ENCODE measurements around the gene FAM241B. TPM values are rescaled to one million over a fixed set of nuclear protein-coding genes. Genes with fewer than 3 reads are reported as not detected.
A peak's percentile ranks its signal among the peaks of the same experiment; 100 is the strongest.

The FAM241B gene
- total and polyA plus RNA-seq, 5 experiments from 2014 or later = 11.2 to 18.5 (median 15.2) TPM

DNA sequence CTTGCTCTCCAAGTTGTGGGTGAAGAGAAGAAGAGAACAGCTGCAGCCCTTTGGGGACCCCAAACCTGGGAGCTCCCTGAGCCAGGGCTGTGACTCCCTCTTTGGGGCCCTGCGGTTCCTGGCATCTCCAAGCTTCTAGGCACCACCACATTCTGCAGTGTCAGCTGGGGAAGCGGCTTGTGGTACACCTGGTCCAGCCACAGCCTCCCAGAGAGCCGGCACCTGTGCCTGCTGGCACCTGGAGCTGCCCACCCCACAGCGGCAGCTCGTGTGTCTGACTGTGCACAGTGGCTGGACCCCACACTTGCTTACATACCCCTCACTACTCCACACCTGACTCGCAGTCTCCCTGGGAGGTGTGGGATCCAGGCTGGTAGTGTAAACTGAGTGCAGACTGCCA lies 23.5 kb downstream of the FAM241B start:
- no peaks in the 10 kb centered on the region for H3K9me3 Mint-ChIP-seq
- POLR2A ChIA-PET = no interaction called here
- peaks cover 5 to 14% (median 13%) of the 10 kb centered on the region in 4 donors for H3K4me1 Mint-ChIP-seq
- no peak overlapping the region for H3K27ac Mint-ChIP-seq
- H3K27me3 Mint-ChIP-seq = peaks cover 0 to 15% (median 5%) of the 10 kb centered on the region in 5 donors
- H3K4me3 Mint-ChIP-seq = no peak overlapping the region
- DNase-seq (no peak), ATAC-seq (no peak)
- H3K36me3 Mint-ChIP-seq = no peaks in the 10 kb centered on the region

DNA sequence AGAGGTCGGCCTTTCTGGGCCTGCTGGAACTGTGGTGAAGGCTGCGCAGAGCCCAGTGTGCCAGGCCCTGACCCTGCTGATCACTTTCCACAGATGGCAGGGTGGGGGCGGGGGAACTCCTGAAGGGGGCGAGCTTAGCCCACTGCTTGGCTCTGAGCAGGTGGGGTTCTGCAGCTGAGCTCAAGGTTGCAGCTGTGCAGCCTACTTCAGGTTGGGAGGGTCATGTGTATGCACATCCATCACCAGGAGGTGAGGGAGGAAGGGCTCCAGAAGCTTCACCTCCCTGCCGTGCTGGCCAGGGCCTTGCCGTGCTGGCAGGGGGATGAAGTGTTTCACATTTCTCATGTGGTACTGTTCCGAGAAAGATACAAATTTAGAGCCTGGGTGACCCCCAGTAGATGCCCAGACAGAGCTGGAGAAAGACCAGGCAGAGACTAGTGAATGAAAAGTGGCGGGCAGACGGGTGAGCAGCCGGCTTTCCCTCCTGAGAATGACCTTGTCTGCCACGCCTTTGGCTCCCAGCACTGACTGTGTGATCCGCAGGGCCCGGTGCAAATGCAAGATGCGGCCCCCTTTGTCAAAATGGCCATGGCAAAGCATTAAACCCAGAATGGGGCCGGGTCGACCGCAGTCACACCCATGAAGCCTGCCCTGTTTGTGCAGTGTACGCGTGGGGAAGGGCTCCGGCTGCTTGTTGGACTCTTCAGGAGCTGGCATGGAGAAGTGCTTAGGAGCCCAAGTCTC lies 25.2 kb downstream of the FAM241B start:
- H3K36me3 Mint-ChIP-seq = no peaks in the 10 kb centered on the region
- no peak for DNase-seq
- H3K27ac Mint-ChIP-seq = no peak overlapping the region
- ATAC-seq = no peak
- peaks cover 0 to 22% (median 5%) of the 10 kb centered on the region in 5 donors for H3K27me3 Mint-ChIP-seq
- no peak overlapping the region for H3K4me3 Mint-ChIP-seq
- peaks cover 5 to 14% (median 13%) of the 10 kb centered on the region in 4 donors for H3K4me1 Mint-ChIP-seq
- POLR2A ChIA-PET = no interaction called here
- no peaks in the 10 kb centered on the region for H3K9me3 Mint-ChIP-seq

DNA sequence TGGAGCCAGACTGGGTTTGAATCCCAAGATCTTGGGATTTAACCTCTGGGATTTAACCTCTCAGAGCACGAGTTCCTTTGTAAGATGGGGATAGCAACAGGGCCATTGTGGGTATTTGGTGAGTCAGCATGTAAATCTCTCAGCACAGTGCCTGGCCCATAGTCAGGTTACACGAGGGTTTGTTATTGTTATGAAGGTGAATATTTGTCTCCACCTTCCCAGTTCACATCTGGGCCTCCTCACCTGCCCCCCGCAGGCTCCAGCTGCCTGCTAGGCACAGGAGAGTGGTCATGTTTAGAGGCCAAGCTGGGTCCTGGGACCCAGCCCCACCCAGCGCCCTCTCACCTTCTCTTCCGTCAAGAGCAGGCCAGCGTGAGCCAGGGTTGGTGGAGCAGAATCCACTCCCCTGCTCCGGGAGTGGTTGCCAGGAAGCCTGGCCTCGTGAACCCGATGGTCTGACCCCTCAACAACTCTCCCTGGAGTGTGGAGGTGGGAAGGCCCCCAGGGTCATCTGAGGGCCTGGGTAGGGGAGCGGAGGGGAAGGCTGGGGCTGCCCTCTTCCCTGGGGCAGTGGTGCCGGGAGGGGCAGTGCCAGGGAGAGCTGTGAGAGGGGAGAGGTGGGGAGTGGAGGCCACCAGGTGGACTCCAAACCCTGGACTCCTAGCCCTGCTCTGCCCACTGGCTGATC lies 26.0 kb downstream of the FAM241B start:
- Mint-ChIP-seq H3K27ac (no peak overlapping the region), H3K9me3 (no peaks in the 10 kb centered on the region), H3K27me3 (peaks cover 0 to 22% (median 5%) of the 10 kb centered on the region in 5 donors), H3K4me1 (peaks cover 3 to 10% (median 9%) of the 10 kb centered on the region in 4 donors), H3K4me3 (no peak overlapping the region), H3K36me3 (no peaks in the 10 kb centered on the region)
- POLR2A ChIA-PET = no interaction called here
- DNase-seq (no peak), ATAC-seq (no peak)

DNA sequence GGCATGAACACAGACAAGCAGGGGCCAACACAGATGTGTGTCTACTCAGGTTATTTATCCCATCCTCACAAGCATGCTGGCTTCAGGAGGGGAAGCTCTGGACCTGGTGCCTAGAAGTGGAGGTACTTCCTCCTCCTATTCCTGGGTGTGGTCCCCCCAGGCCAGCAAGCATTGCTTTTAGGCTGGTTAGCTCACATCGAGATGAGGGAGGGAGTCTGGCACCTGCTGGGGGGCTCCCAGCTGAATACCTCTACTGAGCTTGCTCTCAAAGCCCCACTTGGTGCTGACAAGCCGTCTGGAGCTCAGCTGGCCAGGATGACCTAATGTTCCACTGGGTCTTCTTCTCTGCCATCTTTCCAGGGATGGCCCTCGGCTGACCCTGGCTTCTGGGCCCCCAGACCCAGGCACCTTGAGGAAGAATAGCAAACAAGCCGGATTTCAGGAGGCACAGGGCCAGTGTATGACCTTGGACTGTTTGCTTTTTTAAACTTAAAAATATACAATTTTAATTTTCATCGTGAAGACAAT lies 26.8 kb downstream of the FAM241B start:
- H3K4me3 Mint-ChIP-seq = no peak overlapping the region
- no peaks in the 10 kb centered on the region for H3K36me3 Mint-ChIP-seq
- POLR2A ChIA-PET = no interaction called here
- peaks cover 0 to 22% (median 5%) of the 10 kb centered on the region in 5 donors for H3K27me3 Mint-ChIP-seq
- no peak overlapping the region for H3K27ac Mint-ChIP-seq
- ATAC-seq (no peak), DNase-seq (no peak)
- H3K4me1 Mint-ChIP-seq = peaks cover 2 to 6% (median 2%) of the 10 kb centered on the region in 4 donors
- H3K9me3 Mint-ChIP-seq = no peaks in the 10 kb centered on the region

DNA sequence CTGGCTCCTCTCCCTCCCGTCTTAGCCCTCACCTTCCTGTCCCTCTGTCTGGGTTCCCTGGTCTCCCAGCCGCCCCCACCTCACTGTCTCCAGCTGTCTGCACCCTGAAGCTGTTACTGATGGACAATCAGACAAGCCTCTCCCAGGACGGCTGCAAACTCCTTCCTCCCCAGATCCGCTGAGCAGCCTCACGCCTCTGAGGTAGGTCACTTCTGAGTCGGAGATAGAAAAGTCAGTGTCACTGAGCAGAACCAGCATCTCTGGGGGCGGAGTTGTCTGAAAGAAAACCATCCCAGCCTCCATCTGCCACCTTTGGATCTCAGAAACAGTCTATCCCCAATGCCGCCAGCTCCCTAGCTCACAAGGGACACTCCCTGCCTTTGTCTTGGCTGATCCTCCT lies 27.4 kb downstream of the FAM241B start:
- H3K36me3 Mint-ChIP-seq = no peaks in the 10 kb centered on the region
- no peak for ATAC-seq

DNA sequence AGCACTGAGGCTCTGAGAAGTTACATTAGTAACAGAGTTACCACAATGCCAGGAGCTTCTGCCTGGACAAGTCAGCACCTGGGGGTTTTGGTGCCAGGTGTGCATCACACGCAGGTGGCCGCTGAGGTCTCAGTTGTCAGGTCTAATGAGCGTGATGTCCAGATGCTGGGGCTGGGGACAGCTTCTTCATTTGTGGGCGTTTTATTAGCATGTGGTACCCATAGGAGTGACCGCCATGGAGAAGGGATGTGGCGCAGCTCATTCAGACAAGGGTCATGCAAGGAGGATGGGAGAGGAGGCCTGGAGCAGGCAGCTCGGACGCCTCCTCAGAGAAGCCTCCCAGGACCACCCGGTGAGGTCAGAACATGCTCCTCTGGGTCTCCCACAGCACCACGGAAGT lies 27.8 kb downstream of the FAM241B start:
- no peaks in the 10 kb centered on the region for H3K36me3 Mint-ChIP-seq
- H3K27ac Mint-ChIP-seq = no peak overlapping the region
- no peak overlapping the region for H3K4me3 Mint-ChIP-seq
- POLR2A ChIA-PET = no interaction called here
- ATAC-seq (no peak), DNase-seq (no peak)
- H3K9me3 Mint-ChIP-seq = no peaks in the 10 kb centered on the region
- H3K4me1 Mint-ChIP-seq = peaks cover 0 to 9% (median 2%) of the 10 kb centered on the region in 4 donors
- H3K27me3 Mint-ChIP-seq = peaks cover 0 to 22% (median 5%) of the 10 kb centered on the region in 5 donors

More for the DNA sequence above, 27.4 kb downstream of the FAM241B start:
- Mint-ChIP-seq H3K27me3 (peaks cover 0 to 22% (median 5%) of the 10 kb centered on the region in 5 donors), H3K9me3 (no peaks in the 10 kb centered on the region), H3K27ac (peak overlapping the region in 1 of 10 donors; percentile 62), H3K4me1 (peaks cover 0 to 9% (median 2%) of the 10 kb centered on the region in 4 donors), H3K4me3 (no peak overlapping the region)
- no peak for DNase-seq
- POLR2A ChIA-PET = no interaction called here

DNA sequence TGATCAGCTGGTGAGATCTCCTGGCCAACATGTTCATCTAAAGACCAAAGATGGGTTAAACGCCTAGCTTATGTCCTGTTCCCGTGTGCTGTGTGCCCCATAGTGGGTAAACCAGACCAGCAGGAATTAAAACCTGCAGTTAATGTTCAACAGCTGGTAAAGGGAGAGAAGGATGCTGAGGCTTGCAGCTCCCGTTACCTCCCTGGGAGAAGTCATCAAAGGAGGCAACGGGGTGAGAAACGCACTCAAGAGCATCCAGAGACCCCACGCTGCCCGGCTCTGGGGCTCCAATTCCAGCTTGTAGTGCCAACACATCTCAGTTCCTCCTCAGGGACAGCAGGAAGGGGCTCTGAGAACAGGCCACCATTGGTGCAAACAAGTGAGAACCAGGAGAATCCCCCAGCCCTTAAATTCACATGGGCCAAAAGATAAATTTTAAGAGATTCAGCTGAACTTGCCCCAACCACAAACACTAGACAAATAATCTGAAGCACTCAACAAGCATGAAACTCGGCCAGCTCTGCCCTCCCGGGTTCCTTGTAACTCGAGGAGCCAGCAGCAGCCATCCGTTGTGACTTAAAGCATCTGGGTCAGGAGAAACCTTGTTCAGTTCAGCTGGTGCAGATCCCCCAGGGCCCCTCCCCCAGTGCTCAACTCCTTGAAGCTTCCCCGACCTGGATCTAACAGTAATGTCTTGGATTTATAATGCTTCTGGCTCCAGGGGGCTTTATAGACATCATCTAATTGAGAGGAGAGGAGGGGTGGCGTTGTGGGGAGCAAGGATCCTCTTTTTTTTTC lies 29.4 kb downstream of the FAM241B start:
- no peaks in the 10 kb centered on the region for H3K36me3 Mint-ChIP-seq
- no peak overlapping the region for H3K27ac Mint-ChIP-seq
- no peaks in the 10 kb centered on the region for H3K9me3 Mint-ChIP-seq
- peaks cover 0 to 9% (median 2%) of the 10 kb centered on the region in 4 donors for H3K4me1 Mint-ChIP-seq
- ATAC-seq (no peak), DNase-seq (no peak)
- no peak overlapping the region for H3K4me3 Mint-ChIP-seq
- POLR2A ChIA-PET = no interaction called here
- peaks cover 0 to 22% (median 5%) of the 10 kb centered on the region in 5 donors for H3K27me3 Mint-ChIP-seq

DNA sequence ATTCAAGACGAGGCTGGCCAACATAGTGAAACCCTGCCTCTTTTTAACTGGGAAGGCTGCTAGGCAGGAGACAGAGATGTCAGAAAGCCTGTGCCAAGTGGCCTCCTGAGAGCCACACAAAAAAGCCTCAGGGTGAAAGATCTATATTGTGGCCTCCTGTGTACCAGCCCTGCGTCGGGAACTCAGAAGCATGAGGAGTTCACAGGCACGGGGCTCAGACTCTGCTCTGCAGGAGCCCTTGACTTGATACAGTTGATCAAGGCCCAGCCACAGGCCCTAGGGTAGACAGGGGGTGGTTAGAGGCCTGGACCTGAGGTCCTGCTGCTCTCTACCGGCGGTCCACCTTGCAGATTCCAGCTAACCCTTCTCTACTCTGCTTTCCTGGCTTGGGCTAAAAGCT lies 30.2 kb downstream of the FAM241B start:
- POLR2A ChIA-PET = no interaction called here
- no peaks in the 10 kb centered on the region for H3K9me3 Mint-ChIP-seq
- no peaks in the 10 kb centered on the region for H3K36me3 Mint-ChIP-seq
- H3K4me3 Mint-ChIP-seq = no peak overlapping the region
- DNase-seq (no peak), ATAC-seq (no peak)
- peaks cover 0 to 9% (median 2%) of the 10 kb centered on the region in 4 donors for H3K4me1 Mint-ChIP-seq
- H3K27me3 Mint-ChIP-seq = peaks cover 0 to 22% (median 5%) of the 10 kb centered on the region in 5 donors
- no peak overlapping the region for H3K27ac Mint-ChIP-seq

DNA sequence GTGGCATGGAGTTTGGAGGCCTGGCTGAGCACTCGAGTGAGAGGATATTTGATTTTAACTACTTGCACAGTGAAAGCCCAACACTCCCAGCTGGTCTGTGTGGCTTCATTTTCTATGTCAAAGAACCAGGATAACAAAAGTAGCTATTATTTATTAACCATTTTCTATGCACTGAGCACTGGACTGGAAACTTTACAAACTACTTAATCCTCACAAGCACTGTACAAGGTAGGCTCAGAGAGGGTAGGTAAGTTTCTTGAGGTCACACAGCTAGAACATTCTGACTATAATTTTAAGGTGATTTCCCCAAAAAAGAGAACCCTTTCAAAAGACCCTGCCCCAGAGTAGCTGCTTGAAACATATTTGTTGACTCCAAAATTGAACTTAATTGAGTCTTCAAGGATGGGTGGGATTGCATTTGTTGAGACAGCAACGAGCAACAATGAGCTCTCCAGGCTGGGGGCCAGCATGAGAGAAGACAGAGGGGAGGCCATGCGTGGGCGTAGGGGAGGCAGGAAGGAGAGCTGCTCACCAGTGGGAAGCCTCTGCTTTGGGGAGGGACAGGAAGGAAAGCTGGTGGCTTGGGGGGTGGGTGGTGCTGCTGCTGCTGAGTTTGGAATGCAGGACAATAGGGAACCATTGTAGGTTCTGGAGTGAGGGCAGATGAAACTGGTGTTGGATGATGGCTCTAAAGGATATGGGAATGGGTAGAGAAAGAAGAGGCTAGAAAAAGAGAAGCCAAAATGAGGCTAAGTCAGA lies 31.5 kb downstream of the FAM241B start:
- Mint-ChIP-seq H3K27ac (no peak overlapping the region), H3K27me3 (peaks cover 0 to 25% (median 7%) of the 10 kb centered on the region in 5 donors), H3K4me1 (peaks cover 0 to 9% (median 2%) of the 10 kb centered on the region in 4 donors), H3K9me3 (no peaks in the 10 kb centered on the region), H3K36me3 (no peaks in the 10 kb centered on the region), H3K4me3 (no peak overlapping the region)
- POLR2A ChIA-PET = no interaction called here
- ATAC-seq = no peak
- DNase-seq = no peak

DNA sequence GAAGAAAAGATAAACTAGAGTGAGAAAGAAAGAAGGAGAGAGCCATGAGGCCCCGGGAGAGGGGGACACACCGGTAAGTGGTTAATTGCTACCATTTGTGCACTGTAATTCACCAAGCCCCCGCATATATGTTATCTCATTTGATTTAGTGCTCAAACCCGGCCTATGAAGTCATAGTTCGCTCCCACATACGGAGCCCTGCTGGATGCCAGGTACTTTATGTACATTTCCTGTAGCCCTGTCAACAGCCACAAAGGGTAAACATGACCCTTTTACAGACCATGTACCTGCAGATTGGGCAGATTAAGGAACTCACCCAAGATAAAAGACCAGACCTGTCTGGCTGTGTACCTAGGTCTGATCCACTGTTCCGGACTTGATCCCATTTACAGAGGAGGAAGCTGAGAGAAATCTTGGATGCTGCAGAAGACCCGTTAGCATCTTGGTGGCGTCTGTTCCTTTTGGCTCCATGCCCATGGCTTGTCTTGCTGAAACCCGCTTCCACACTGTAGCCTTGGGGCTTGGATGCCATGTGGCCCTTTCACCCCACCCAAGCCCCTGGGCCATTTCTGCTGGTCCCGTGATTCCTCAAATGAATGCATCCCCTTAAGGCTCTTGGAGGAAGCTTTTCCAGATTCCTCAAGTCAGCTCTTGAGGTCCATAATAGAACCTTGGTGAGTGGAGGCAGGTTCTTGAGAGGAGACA lies 32.3 kb downstream of the FAM241B start:
- DNase-seq = no peak
- H3K9me3 Mint-ChIP-seq = no peaks in the 10 kb centered on the region
- H3K27me3 Mint-ChIP-seq = peaks cover 5 to 31% (median 7%) of the 10 kb centered on the region in 5 donors
- H3K27ac Mint-ChIP-seq = no peak overlapping the region
- H3K4me3 Mint-ChIP-seq = no peak overlapping the region
- peaks cover 0 to 9% (median 2%) of the 10 kb centered on the region in 4 donors for H3K4me1 Mint-ChIP-seq
- H3K36me3 Mint-ChIP-seq = no peaks in the 10 kb centered on the region
- POLR2A ChIA-PET = no interaction called here
- ATAC-seq = no peak

DNA sequence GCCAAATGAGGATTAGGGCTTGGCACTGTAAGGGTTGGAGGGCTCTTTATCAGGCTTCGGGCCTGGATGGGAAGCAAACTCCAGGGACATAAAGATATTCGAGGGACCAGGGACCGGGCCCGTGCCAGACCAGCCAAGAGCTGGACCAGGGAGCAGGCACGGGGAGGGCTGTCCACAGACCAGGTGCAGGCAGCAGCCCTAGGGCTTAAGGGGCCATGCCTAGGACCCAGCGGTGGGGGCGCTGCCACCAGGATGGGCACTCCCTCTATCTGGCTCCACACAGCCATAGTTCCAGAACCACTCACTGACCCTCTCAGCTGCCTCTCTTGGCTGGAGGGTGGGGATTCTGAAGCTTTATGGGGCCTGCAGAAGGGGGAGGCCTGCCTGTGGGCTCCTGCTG lies 32.9 kb downstream of the FAM241B start:
- no peak overlapping the region for H3K27ac Mint-ChIP-seq
- H3K27me3 Mint-ChIP-seq = peaks cover 5 to 31% (median 7%) of the 10 kb centered on the region in 5 donors
- ATAC-seq (no peak), DNase-seq (no peak)
- POLR2A ChIA-PET = no interaction called here
- H3K4me1 Mint-ChIP-seq = peaks cover 0 to 9% (median 2%) of the 10 kb centered on the region in 4 donors
- H3K4me3 Mint-ChIP-seq = no peak overlapping the region
- no peaks in the 10 kb centered on the region for H3K36me3 Mint-ChIP-seq
- no peaks in the 10 kb centered on the region for H3K9me3 Mint-ChIP-seq
